Activated naive CD4-positive, alpha-beta T cell treated with anti-CD3 and anti-CD28 coated beads, Interleukin-2, amount 50 U/mL, for 24 hours (primary cell): ENCODE data around the gene PCGF2.
A peak's percentile ranks its signal among the peaks of the same experiment; 100 is the strongest.
"Not testable (repeated sequence)": the region's sequence is repeated elsewhere in the genome, so short reads cannot be mapped to it uniquely, and the experiment has no call there.

Source experiments
- H3K27ac Mint-ChIP-seq: one replicate; pipeline ENCODE4 v1.8.0; 2021; ENCODE audit warnings: mild to moderate bottlenecking, mixed read lengths
- H3K27me3 Mint-ChIP-seq: one replicate; pipeline ENCODE4 v1.8.0; 2021; ENCODE audit warnings: mixed read lengths
- H3K36me3 Mint-ChIP-seq: one replicate; pipeline ENCODE4 v1.8.0; 2021; ENCODE audit warnings: mixed read lengths
- H3K4me1 Mint-ChIP-seq: one replicate; pipeline ENCODE4 v1.8.0; 2021; ENCODE audit warnings: mixed read lengths
- H3K4me3 Mint-ChIP-seq: one replicate; pipeline ENCODE4 v1.8.0; 2021; ENCODE audit warnings: mild to moderate bottlenecking, mixed read lengths
- H3K9me3 Mint-ChIP-seq: one replicate; pipeline ENCODE4 v1.8.0; 2021; ENCODE audit warnings: mixed read lengths

The PCGF2 gene

GRCh38 chr17:38733282-38733981 lies 14.7 kb downstream of the PCGF2 start:
- H3K36me3 Mint-ChIP-seq = peaks cover 1% of the 10 kb centered on the region
- H3K4me3 Mint-ChIP-seq = peak overlapping the region; percentile 45
- no peaks in the 10 kb centered on the region for H3K9me3 Mint-ChIP-seq
- H3K4me1 Mint-ChIP-seq = peaks cover 61% of the 10 kb centered on the region
- peak overlapping the region; percentile 75 for H3K27ac Mint-ChIP-seq
- no peaks in the 10 kb centered on the region for H3K27me3 Mint-ChIP-seq

- Mint-ChIP-seq H3K27me3 (no peaks in the 10 kb centered on the region), H3K36me3 (peaks cover 4% of the 10 kb centered on the region), H3K9me3 (no peaks in the 10 kb centered on the region), H3K27ac (peak overlapping the region; percentile 81), H3K4me1 (peaks cover 69% of the 10 kb centered on the region), H3K4me3 (peak overlapping the region; percentile 41)
Measured at GRCh38 chr17:38732376-38733281, 15.5 kb downstream of the PCGF2 start.

GRCh38 chr17:38731526-38732294 lies 16.4 kb downstream of the PCGF2 start:
- Mint-ChIP-seq H3K27me3 (no peaks in the 10 kb centered on the region), H3K27ac (peak overlapping the region; percentile 81), H3K9me3 (no peaks in the 10 kb centered on the region), H3K4me3 (peak overlapping the region; percentile 41), H3K36me3 (peaks cover 4% of the 10 kb centered on the region), H3K4me1 (peaks cover 78% of the 10 kb centered on the region)

- peaks cover 4% of the 10 kb centered on the region for H3K36me3 Mint-ChIP-seq
- peaks cover 86% of the 10 kb centered on the region for H3K4me1 Mint-ChIP-seq
- peak overlapping the region; percentile 93 for H3K27ac Mint-ChIP-seq
- no peaks in the 10 kb centered on the region for H3K27me3 Mint-ChIP-seq
- peak overlapping the region; percentile 93 for H3K4me3 Mint-ChIP-seq
- H3K9me3 Mint-ChIP-seq = no peaks in the 10 kb centered on the region
Measured at GRCh38 chr17:38730526-38731379, 17.4 kb downstream of the PCGF2 start.

- peaks cover 89% of the 10 kb centered on the region for H3K4me1 Mint-ChIP-seq
- H3K9me3 Mint-ChIP-seq = no peaks in the 10 kb centered on the region
- peak within 1 kb of the TSS; percentile 93 for H3K27ac Mint-ChIP-seq
- no peaks in the 10 kb centered on the region for H3K27me3 Mint-ChIP-seq
- peaks cover 4% of the 10 kb centered on the region for H3K36me3 Mint-ChIP-seq
- H3K4me3 Mint-ChIP-seq = peak within 1 kb of the TSS; percentile 93
Measured at GRCh38 chr17:38729886-38730525, 18.1 kb downstream of the PCGF2 start, which contains the start of gene CISD3. Gene CISD3, plus strand, starts transcription at chr17:38730341. Its CDS starts 18 bp downstream, at chr17:38730359.

GRCh38 chr17:38729368-38729885 lies 18.7 kb downstream of the PCGF2 start:
- Mint-ChIP-seq H3K36me3 (peaks cover 4% of the 10 kb centered on the region), H3K4me3 (peak overlapping the region; percentile 76), H3K4me1 (peaks cover 86% of the 10 kb centered on the region), H3K9me3 (no peaks in the 10 kb centered on the region), H3K27me3 (no peaks in the 10 kb centered on the region), H3K27ac (peak overlapping the region; percentile 68)

GRCh38 chr17:38728290-38728831 lies 19.8 kb downstream of the PCGF2 start:
- Mint-ChIP-seq H3K9me3 (no peaks in the 10 kb centered on the region), H3K27ac (peak overlapping the region; percentile 94), H3K4me1 (peaks cover 76% of the 10 kb centered on the region), H3K36me3 (peaks cover 3% of the 10 kb centered on the region), H3K27me3 (no peaks in the 10 kb centered on the region), H3K4me3 (peak overlapping the region; percentile 76)

GRCh38 chr17:38727736-38728135 lies 20.4 kb downstream of the PCGF2 start:
- Mint-ChIP-seq H3K4me1 (peaks cover 75% of the 10 kb centered on the region), H3K36me3 (peaks cover 3% of the 10 kb centered on the region), H3K27me3 (no peaks in the 10 kb centered on the region), H3K4me3 (peak overlapping the region; percentile 76), H3K27ac (peak overlapping the region; percentile 94), H3K9me3 (no peaks in the 10 kb centered on the region)

GRCh38 chr17:38726145-38726544 lies 22.0 kb downstream of the PCGF2 start:
- H3K4me1 Mint-ChIP-seq = peaks cover 68% of the 10 kb centered on the region
- not testable (repeated sequence) for H3K9me3 Mint-ChIP-seq, H3K27ac Mint-ChIP-seq, H3K36me3 Mint-ChIP-seq, H3K27me3 Mint-ChIP-seq
- peak overlapping the region; percentile 42 for H3K4me3 Mint-ChIP-seq

- H3K36me3 Mint-ChIP-seq = peaks cover 8% of the 10 kb centered on the region
- H3K27ac Mint-ChIP-seq = peak overlapping the region; percentile 74
- H3K27me3 Mint-ChIP-seq = no peaks in the 10 kb centered on the region
- H3K4me1 Mint-ChIP-seq = peaks cover 68% of the 10 kb centered on the region
- H3K4me3 Mint-ChIP-seq = peak overlapping the region; percentile 11
- H3K9me3 Mint-ChIP-seq = no peaks in the 10 kb centered on the region
Measured at GRCh38 chr17:38725066-38725465, 23.1 kb downstream of the PCGF2 start.

GRCh38 chr17:38724337-38724988 lies 23.7 kb downstream of the PCGF2 start:
- H3K4me1 Mint-ChIP-seq = peaks cover 66% of the 10 kb centered on the region
- H3K4me3 Mint-ChIP-seq = peak overlapping the region; percentile 47
- H3K9me3 Mint-ChIP-seq = no peaks in the 10 kb centered on the region
- no peaks in the 10 kb centered on the region for H3K27me3 Mint-ChIP-seq
- H3K27ac Mint-ChIP-seq = no peak overlapping the region
- H3K36me3 Mint-ChIP-seq = peaks cover 8% of the 10 kb centered on the region

- Mint-ChIP-seq H3K36me3 (peaks cover 14% of the 10 kb centered on the region), H3K4me1 (peaks cover 58% of the 10 kb centered on the region), H3K27me3 (no peaks in the 10 kb centered on the region), H3K4me3 (no peak overlapping the region), H3K9me3 (no peaks in the 10 kb centered on the region), H3K27ac (no peak overlapping the region)
Measured at GRCh38 chr17:38721802-38722201, 26.3 kb downstream of the PCGF2 start.

- Mint-ChIP-seq H3K36me3 (peaks cover 14% of the 10 kb centered on the region), H3K4me1 (peaks cover 54% of the 10 kb centered on the region), H3K27ac (peak overlapping the region; percentile 49), H3K27me3 (no peaks in the 10 kb centered on the region), H3K9me3 (no peaks in the 10 kb centered on the region), H3K4me3 (no peak overlapping the region)
Measured at GRCh38 chr17:38720941-38721340, 27.2 kb downstream of the PCGF2 start.
